DND-41 (cell line): ENCODE measurements around the gene MCOLN3.

Experiments
- CTCF ChIP-seq: IDR thresholded peaks from 2 replicates; pipeline ENCODE4 v1.5.1; 2012; ENCODE audit warnings: borderline replicate concordance, low read length, moderate library complexity, mild to moderate bottlenecking; ENCODE audit not compliant: poor library complexity, severe bottlenecking; ENCODE audit errors: extremely low read depth
- EZH2 ChIP-seq: IDR thresholded peaks from 3 replicates; pipeline ENCODE4 v1.6.1; 2012; ENCODE audit warnings: borderline replicate concordance, low read depth, mild to moderate bottlenecking, moderate library complexity, low read length, inconsistent platforms; ENCODE audit not compliant: severe bottlenecking

- no peak for TF ChIP-seq CTCF
- TF ChIP-seq EZH2, result no peak
Observed at GRCh38 chr1:85028151-85028550, 20.1 kb downstream of the MCOLN3 start.
